ENCODE results near the gene FCHSD2. TPM values are rescaled to one million over a fixed set of nuclear protein-coding genes. Genes with fewer than 3 reads are reported as not detected.

The FCHSD2 gene
- total and polyA plus RNA-seq, 2 donors from 2014 or later: 8.0 to 58.7 TPM

- Histone ChIP-seq H3K27ac (ENCODE audit: low read depth in 2 of 2, low read length in 2 of 2) (peak overlapping the region in 1 of 2 donors; percentile 38), H3K27me3 (ENCODE audit: control insufficient read depth, insufficient read depth, low read length) (no peaks in the 10 kb centered on the region), H3K4me1 (ENCODE audit: control insufficient read depth in 2 of 3, insufficient read depth in 2 of 3, low read depth in 1 of 3, low read length in 3 of 3) (peaks cover 0 to 19% (median 18%) of the 10 kb centered on the region in 3 donors), H3K4me3 (ENCODE audit: low read length in 3 of 3) (no peak overlapping the region), H3K9me3 (ENCODE audit: control insufficient read depth in 2 of 3, insufficient read depth in 1 of 3, low read length in 3 of 3) (no peaks in the 10 kb centered on the region), H3K9ac (ENCODE audit: low read length in 3 of 3) (peak overlapping the region in 1 of 3 donors; percentile 29), H3K36me3 (ENCODE audit: control insufficient read depth in 2 of 3, insufficient read depth in 3 of 3, low read length in 3 of 3) (no peaks in the 10 kb centered on the region)
- FAIRE-seq (no peak), DNase-seq (peak in 2 of 5 donors; percentile 27 to 32)
- intact Hi-C loops (cut with DNase I): no loop called here
- TF ChIP-seq CTCF (IDR thresholded peaks at IDR 0.05; ENCODE audit: borderline replicate concordance, extremely low read depth, insufficient read depth): no peak
These were observed 16.4 kb upstream of the FCHSD2 start for GRCh38 chr11:73158356-73159051.

GRCh38 chr11:73157101-73158010 is 15.2 kb upstream of the FCHSD2 start:
- intact Hi-C loops (cut with DNase I): no loop called here
- no peaks in the 10 kb centered on the region for H3K27me3 ChIP-seq (ENCODE audit: control insufficient read depth, insufficient read depth, low read length)
- H3K4me3 ChIP-seq (ENCODE audit: low read length in 3 of 3): peak overlapping the region in 1 of 3 donors; percentile 10
- no peaks in the 10 kb centered on the region for H3K36me3 ChIP-seq (ENCODE audit: control insufficient read depth in 2 of 3, insufficient read depth in 3 of 3, low read length in 3 of 3)
- no peak for FAIRE-seq
- peak overlapping the region in 1 of 3 donors; percentile 29 for H3K9ac ChIP-seq (ENCODE audit: low read length in 3 of 3)
- DNase-seq: peak in 2 of 5 donors; percentile 51 to 91
- no peak for TF ChIP-seq CTCF (IDR thresholded peaks at IDR 0.05; ENCODE audit: borderline replicate concordance, extremely low read depth, insufficient read depth)
- peaks cover 0 to 19% (median 18%) of the 10 kb centered on the region in 3 donors for H3K4me1 ChIP-seq (ENCODE audit: control insufficient read depth in 2 of 3, insufficient read depth in 2 of 3, low read depth in 1 of 3, low read length in 3 of 3)
- H3K27ac ChIP-seq (ENCODE audit: low read depth in 2 of 2, low read length in 2 of 2): peak overlapping the region; percentile 28 to 34
- no peaks in the 10 kb centered on the region for H3K9me3 ChIP-seq (ENCODE audit: control insufficient read depth in 2 of 3, insufficient read depth in 1 of 3, low read length in 3 of 3)

GRCh38 chr11:73156686-73157085 is 14.6 kb upstream of the FCHSD2 start:
- Histone ChIP-seq H3K27me3 (ENCODE audit: control insufficient read depth, insufficient read depth, low read length) (no peaks in the 10 kb centered on the region), H3K36me3 (ENCODE audit: control insufficient read depth in 2 of 3, insufficient read depth in 3 of 3, low read length in 3 of 3) (no peaks in the 10 kb centered on the region), H3K9ac (ENCODE audit: low read length in 3 of 3) (no peak overlapping the region), H3K27ac (ENCODE audit: low read depth in 2 of 2, low read length in 2 of 2) (no peak overlapping the region), H3K4me1 (ENCODE audit: control insufficient read depth in 2 of 3, insufficient read depth in 2 of 3, low read depth in 1 of 3, low read length in 3 of 3) (peaks cover 0 to 19% (median 18%) of the 10 kb centered on the region in 3 donors), H3K4me3 (ENCODE audit: low read length in 3 of 3) (no peak overlapping the region), H3K9me3 (ENCODE audit: control insufficient read depth in 2 of 3, insufficient read depth in 1 of 3, low read length in 3 of 3) (no peaks in the 10 kb centered on the region)
- FAIRE-seq (no peak), DNase-seq (no peak)
- intact Hi-C loops (cut with DNase I): no loop called here
- no peak for TF ChIP-seq CTCF (IDR thresholded peaks at IDR 0.05; ENCODE audit: borderline replicate concordance, extremely low read depth, insufficient read depth)

Data from kidney (tissue), 14 donors.